ENCODE results near the gene ENSA.
"Not testable (repeated sequence)": the region's sequence is repeated elsewhere in the genome, so short reads cannot be mapped to it uniquely, and the experiment has no call there.

DNA sequence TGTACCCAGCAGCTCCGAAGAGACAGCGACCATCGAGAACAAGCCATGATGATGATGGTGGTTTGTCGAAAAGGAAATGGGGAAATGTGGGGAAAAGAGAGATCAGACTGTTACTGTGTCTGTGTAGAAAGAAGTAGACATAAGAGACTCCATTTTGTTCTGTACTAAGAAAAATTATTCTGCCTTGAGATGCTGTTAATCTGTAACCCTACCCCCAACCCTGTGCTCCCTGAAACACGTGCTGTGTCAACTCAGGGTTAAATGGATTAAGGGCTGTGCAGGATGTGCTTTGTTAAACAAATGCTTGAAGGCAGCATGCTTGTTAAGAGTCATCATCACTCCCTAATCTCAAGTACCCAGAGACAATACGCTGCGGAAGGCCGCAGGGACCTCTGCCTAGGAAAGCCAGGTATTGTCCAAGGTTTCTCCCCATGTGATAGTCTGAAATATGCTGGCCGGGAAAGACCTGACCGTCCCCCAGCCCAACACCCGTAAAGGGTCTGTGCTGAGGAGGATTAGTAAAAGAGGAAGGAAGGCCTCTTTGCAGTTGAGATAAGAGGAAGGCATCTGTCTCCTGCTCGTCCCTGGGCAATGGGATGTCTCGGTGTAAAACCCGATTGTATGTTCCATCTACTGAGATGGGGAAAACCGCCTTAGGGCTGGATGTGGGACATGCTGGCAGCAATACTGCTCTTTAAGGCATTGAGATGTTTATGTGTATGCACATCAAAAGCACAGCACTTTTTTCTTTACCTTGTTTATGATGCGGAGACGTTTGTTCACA is 5.6 kb upstream of the ENSA start:
- not testable (repeated sequence) for TF ChIP-seq EZH2 (IDR thresholded peaks at IDR 0.05); FOXP2 (optimal IDR thresholded peaks at IDR 0.05; ENCODE audit: control extremely low read depth, extremely low read length, insufficient read depth); POLR2AphosphoS5 (IDR thresholded peaks at IDR 0.05; ENCODE audit: borderline replicate concordance, low read depth, low read length)
